Measurements from ENCODE around the gene FSIP1.

DNA sequence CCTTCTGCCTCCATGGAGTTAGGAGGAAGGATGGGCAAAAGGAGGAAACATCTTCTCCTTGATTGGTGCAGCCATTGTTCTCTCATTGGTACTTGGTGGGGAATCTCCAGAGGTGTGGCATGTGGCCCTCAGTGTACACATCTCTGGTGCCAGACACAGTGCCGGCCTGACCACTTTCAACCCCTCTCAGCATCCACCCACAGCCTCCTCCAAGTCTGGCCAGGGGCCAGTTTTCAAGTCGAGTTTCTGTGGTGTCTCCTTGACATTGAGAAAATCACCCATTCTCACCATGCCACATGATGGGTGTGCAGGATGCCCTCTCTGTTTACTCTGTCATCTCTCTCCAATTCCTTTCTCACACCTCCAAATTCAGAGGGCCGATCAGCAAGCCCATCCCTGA, 12.8 kb upstream of the FSIP1 start:
- TF ChIP-seq, protein P1, sequence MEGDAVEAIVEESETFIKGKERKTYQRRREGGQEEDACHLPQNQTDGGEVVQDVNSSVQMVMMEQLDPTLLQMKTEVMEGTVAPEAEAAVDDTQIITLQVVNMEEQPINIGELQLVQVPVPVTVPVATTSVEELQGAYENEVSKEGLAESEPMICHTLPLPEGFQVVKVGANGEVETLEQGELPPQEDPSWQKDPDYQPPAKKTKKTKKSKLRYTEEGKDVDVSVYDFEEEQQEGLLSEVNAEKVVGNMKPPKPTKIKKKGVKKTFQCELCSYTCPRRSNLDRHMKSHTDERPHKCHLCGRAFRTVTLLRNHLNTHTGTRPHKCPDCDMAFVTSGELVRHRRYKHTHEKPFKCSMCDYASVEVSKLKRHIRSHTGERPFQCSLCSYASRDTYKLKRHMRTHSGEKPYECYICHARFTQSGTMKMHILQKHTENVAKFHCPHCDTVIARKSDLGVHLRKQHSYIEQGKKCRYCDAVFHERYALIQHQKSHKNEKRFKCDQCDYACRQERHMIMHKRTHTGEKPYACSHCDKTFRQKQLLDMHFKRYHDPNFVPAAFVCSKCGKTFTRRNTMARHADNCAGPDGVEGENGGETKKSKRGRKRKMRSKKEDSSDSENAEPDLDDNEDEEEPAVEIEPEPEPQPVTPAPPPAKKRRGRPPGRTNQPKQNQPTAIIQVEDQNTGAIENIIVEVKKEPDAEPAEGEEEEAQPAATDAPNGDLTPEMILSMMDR (IDR thresholded peaks at IDR 0.05): no peak
- no peak for TF ChIP-seq EP300 (IDR thresholded peaks at IDR 0.05; ENCODE audit: low read depth)
- TF ChIP-seq POLR2A (IDR thresholded peaks at IDR 0.05): no peak
